Right ventricle myocardium inferior (tissue), 1 donor: ENCODE measurements around the gene LIM2. TPM values are rescaled to one million over a fixed set of nuclear protein-coding genes. Genes with fewer than 3 reads are reported as not detected.

ENCODE experiments used
- ATAC-seq: fragments of 200-7000 bp; cut with Tn5 transposase; one replicate; pipeline ENCODE4 v1.9.1; 2020; ENCODE audit warnings: mild to moderate bottlenecking, moderate library complexity
- DNase-seq: peaks from one replicate; pipeline ENCODE4 v3.0.0; 2021; ENCODE audit errors: missing footprints
- intact Hi-C: fragments of 100-400 bp; cut with DNase I; formaldehyde crosslinking; loops from one replicate; pipeline ENCODE4 v1.11.0; 2022
- total RNA-seq: library from RNA; stranded (reverse); fragmentation: NEBNext Ultra II Directional; extraction: Animal tissue kit (Norgen Biotek cat#: 25700); gene quantifications from one replicate; pipeline ENCODE4 v1.2.1, GENCODE V29; 2021
- donor health status: DM: no; HTN: yes; CAD: no; lungs with severe emphysema.

LIM2 gene
- total RNA-seq, 1 donor from 2014 or later, result not detected

DNA sequence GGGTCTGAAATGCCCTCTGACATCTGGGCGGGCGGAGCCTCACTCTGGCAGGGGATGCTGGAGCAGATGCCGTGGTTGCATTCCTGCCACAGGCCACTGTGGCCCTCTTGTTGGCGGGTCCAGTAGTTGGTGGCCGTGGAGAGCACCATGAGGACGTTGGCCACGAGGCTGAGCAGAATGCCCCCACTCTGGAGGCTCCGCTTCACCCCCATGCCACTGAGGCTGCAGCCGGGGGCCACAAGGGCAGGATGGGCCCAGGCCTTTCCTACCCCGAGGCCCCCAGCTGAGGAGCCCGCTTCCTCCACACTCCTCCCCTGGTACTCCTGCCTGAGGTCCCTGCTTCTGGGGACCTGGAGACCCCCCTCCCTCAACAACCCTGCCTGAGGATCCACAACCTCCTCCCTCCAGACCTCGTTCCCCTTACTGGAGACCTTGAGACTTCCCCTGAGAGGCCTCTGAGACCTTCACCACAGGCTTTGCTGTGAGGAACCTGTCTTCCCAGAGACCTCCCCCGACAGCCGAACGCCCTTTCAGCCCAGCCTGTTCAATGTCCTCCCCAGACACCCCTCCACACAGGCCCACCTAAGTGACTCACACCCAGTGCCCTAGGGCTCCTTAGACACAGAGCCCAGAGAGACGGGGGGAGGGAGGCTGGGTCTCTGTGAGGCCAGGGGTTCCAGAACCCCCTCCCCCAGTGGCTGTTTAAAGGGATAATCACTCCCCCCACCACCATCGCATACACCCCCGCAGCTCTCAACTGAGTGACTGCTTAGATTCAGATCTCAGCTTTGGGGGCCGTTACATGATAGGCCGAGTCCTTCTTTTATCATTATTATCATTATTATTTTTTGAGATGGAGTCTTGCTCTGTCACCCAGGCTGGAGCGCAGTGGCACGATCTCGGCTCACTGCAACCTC, 19.1 kb downstream of the LIM2 start, which contains the start of gene CLDND2:
Gene CLDND2 (minus strand): TSS at position 638 of the 917 bp plus-strand sequence. CDS start 426 bp downstream, at position 212.
- ATAC-seq (no peak), DNase-seq (no peak)
- intact Hi-C loops, result loop anchor here (5.0 kb wide), 1 partner anchor 204 kb away; the partner anchor contains the start of gene ZNF175

DNA sequence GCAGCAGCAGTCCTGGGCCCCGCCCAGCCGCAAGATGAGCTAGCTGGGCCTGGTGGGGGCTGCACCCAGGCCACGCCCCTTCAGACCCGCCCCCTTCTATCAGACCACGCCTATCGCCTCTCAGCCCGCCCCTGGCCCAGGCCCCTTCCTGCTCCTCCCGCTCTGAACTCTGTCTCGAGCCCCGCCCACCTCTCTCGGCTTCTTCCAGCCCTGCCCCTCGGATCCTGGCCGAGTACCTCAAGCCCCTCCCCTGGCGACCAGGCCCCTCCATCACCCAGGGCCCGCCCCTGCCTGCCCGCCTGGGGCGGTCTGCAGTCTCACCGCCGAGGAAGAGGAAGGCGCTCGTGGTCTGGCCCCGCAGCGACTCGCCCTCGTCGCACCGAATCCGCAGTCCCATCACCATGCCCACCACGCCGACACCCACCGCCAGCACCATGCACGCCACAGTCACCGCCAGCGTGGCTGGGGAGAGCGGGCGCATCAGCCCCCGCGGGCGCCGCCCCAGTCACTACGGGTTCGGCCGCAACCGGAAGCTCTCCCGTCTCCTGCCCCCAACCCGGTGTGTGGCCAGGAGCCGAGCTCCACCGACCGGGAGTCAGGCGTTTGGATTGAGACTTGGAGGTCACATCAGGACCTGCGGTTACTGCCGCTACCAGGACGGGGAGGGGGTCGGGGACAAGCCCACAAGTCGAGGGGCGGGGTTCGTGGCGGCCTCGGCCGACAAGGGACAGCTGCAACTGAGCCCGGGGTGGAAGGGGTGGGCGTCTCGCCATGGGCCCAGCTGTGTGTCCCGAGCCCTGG, 20.0 kb downstream of the LIM2 start:
- intact Hi-C loops, result loop anchor here (1.0 to 5.0 kb wide), 5 partner anchors 27 to 433 kb away; partner anchors contain the start of gene ZNF175
- DNase-seq (peak; percentile 100), ATAC-seq (peak; percentile 94)

DNA sequence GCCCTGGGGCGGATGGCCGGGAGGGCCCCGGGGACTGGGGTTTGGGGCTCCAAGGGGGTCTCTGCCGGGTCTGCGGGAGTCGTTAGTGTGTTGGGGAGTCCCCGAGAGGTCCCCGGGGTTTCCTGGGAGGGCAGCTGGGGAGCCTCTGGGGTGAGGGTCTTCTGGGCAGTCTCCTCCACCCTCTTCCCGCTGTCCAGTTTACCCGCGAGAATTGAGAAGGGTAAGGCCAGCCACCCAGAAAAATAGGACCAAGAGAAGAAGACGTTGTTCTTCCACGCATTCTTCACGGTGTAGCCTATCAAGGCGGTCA, 20.6 kb downstream of the LIM2 start:
- intact Hi-C loops, result loop anchor here (1.0 to 5.0 kb wide), 5 partner anchors 27 to 434 kb away; partner anchors contain the start of gene ZNF175
- DNase-seq, result no peak
- no peak for ATAC-seq

DNA sequence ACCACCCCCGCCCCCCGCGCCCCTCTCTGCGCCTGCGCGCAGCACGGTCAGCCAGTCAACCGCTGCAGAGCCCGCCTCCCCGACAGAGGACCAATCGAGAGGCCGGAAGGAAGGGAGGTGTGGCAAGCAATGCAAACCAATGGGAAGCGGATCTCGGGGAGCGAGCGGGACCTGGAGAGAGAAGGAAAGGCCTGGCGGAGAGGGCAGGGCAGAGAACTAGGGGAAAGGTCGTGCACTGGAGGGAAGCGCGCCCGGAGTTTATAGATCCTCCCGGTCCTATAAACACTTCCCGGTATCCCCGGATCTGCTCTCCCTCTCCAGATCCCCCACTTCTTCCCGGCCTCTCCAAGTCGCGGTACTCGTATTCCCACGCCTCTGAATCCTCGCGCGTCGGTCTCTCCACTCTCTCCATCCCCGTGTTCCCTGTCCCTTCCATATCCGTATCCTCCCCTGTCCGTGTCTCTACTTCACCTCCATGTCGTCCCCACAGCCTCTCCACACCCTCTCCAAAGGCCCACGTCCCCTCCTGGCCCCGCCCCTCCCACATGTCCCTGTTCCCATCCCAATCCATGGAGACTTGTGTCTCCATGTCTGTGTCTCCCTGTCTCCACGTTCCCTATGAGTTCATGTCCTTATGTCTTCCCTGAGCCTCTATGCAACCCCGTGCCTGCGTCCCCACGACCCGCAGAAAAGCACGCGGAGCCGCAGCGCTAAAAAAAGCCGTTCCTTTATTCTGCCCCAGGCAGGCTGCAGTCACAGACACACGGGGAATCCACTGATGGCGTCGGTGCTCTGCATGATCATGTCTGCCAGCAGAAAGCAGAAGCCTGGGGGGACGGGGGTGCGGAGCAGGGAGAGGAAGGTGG, 21.2 kb downstream of the LIM2 start:
- ATAC-seq (peak; percentile 83), DNase-seq (peak; percentile 99)
- intact Hi-C loops, result loop anchor here (1.0 to 5.0 kb wide), 5 partner anchors 27 to 434 kb away; partner anchors contain the start of gene ZNF175

DNA sequence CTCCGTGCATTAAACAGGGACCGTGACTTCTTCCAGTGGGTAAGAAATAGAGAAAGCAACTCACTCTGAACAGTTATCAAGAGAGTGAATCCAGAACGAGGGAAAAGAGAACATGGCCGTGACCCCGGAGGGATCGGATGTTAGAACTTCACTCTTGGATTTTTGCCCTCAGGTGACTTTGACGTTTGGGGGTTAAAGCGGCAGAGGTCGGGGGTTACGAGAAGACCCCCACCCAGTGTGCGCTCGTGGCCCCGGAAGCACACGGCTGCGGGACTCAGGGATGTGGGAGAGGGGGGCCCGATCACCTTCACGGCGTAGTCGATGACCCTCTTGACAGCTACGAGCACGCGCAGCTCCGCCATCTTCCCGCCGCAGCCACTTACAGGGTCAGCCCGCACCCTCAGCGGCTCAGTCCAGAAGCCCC, 21.8 kb downstream of the LIM2 start, which contains the start of gene ETFB:
Gene ETFB (minus strand): TSS at position 424 of the 424 bp plus-strand sequence. CDS start 62 bp downstream, at position 362.
- intact Hi-C loops, result loop anchor here (2.0 to 5.0 kb wide), 3 partner anchors 206 to 435 kb away; partner anchors contain the start of gene ZNF175

DNA sequence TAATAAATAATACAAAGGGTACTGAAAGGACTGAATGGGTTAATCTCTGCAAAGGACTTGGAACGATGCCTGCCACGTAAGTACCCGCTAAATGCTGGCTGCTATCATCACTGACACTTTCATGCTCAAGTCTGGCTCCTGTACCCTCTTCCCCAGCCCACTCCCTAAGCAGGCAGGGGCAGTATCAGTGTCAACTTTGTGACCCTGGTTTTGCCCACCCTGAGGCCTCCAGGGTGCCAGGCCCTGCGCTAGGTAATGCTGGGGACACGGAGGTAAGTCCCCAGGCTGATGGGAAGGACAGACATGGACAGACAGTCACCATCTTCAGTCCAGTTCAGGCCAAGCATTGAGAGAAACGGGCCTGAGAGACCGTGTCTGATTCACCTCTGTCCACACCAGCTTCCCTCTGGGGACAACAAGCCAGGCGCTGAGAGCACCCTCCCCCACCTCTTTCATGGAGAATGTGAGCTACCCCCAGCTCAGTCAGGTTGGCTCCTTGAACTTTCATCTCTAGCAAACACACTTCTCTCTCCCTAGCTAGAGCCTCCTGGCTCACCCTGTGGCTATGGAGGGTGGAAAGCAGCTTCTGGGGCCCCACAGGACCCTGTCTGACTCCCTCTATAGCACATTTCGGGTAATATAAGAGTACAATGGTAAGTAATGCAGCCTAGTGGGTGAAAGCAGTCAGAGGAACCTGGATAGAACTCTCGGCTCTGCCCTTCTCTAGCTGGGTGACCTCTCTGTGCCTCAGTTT, 22.4 kb downstream of the LIM2 start:
- intact Hi-C loops, result loop anchor here (5.0 kb wide), 1 partner anchor 207 kb away; the partner anchor contains the start of gene ZNF175
- ATAC-seq (no peak), DNase-seq (no peak)

More for the DNA sequence above, 21.8 kb downstream of the LIM2 start, which contains the start of gene ETFB:
- DNase-seq, result no peak
- ATAC-seq, result no peak

DNA sequence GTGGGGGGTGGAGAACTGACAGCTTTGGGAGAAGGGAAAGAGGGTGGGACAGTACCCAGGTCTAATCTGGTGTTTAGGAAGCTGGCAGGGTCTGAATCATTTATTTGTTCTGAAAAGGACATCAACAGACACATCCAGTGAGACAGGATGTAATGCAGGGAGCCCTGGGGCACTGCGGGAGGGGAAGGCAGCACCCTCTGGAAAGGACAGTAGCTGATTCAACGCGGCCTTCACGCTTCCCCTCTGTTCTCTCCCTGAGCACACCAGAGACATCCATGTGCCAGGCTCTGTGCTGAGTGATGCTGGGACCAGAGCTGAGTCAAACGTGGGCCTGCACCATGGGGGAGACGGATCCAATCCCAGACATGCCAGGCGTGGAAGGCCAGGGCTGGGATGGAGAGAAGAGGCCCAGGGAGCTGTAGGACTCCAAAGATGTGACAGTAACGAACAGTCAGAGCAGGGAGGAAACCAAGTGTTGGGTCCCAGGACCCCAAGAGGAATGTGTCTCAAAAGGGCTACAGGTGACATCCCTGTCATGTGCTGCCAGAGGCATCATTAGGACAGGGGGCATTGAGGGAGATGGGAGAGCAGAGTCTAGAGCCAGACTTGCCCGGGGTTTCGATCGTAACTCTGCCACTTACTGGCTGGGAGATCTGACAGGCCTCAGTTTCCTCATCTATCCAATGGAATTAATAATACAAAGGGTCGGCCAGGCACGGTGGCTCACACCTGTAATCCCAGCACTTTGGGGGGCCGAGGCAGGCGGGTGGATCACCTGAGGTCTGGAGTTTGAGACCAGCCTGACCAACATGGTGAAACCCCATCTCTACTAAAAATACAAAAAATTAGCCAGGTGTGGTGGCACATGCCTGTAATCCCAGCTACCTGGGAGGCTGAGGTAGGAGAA, 23.3 kb downstream of the LIM2 start:
- DNase-seq (no peak), ATAC-seq (no peak)
- intact Hi-C loops, result loop anchor here (5.0 kb wide), 1 partner anchor 208 kb away; the partner anchor contains the start of gene ZNF175

DNA sequence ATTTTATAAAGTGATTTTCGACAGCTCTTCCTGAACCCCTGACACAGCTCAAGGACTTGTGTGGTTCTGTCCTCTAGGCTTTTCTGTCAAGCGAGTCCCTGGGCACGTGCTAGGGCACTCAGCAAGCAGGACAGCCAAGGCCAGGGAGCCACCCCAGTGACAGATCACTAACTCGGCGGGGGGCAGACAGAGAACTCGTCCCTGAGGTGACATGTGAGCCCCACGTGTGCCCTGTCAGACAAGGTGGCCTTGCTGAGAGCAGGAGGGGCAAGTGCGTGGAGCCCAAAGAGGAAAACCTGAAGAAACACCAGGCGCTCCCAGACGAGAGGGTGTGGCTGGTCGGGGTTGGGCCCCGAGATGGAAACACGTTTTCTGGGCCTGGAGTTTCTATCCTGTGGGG, 26.5 kb downstream of the LIM2 start:
- intact Hi-C loops, result no loop called here
- DNase-seq (no peak), ATAC-seq (no peak)

DNA sequence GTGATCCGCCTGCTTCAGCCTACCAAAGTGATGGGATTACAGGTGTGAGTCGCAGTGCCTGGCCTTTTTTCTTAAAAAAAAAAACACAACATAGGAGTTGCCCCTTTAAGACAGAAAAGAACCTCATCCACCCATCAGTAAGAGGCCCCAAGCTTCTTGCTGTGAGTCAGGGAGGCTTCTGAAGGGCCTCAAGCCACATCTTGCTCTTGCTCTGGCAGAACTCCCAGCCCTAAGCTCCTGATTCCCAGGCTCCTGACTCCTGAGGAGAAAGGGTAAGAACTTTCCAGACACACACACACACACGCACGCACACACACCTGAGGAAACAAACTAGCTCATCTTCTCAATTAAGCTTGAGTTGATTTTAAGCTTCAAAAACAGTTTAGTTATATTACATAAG, 28.5 kb downstream of the LIM2 start:
- DNase-seq (no peak), ATAC-seq (no peak)
- intact Hi-C loops, result no loop called here

DNA sequence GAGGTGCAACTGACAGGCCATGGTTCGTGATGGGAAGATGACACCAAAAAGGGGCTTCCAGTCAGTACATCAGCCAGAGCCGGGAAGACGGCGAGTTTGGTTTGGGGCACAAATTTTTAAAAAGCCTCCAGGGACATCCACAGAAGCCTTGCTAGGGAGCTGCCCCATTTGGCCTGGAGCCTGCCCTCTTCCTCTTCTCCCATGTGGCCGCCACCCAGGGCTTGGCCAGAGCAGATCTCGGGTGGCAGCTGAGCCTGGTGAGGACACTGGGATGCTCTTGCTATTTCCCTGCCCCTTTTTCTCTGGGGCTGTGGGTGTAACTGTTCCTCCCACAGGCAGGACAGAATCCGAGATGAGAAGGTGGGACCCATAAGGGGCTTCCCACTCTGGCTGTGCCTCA, 29.8 kb downstream of the LIM2 start:
- ATAC-seq (no peak), DNase-seq (no peak)

DNA sequence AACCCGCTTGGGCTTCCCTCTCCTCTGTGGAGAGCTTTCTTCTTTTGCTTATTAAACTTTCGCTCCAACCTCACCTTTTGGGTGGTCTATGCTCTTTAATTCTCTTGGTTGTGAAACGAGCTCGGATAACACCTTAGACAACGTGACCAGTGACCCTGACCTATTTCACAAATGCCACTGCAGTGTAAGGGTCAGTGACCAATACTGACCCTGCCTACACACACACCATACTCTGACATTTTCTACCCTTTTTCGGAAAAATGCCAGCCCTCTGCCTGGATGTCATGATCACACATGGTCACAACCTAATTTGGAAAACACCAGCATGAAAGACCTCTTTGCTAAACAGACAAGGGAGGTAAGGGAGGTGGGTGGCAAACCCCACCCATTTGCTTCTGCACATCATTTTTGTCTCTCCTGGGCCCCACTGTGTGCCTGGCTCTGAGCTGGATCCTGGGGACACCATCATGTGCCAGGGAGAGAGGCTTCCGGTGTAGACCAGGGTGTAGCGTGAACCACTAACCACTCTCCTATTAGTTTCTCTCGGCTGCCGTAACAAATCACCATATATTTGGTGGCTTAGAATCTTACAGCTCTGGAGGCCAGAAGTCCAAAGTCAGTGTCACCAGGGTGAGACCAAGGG, 31.5 kb downstream of the LIM2 start:
- ATAC-seq, result no peak
- DNase-seq, result no peak
- intact Hi-C loops, result no loop called here

More for the DNA sequence above, 29.8 kb downstream of the LIM2 start:
- intact Hi-C loops, result no loop called here

DNA sequence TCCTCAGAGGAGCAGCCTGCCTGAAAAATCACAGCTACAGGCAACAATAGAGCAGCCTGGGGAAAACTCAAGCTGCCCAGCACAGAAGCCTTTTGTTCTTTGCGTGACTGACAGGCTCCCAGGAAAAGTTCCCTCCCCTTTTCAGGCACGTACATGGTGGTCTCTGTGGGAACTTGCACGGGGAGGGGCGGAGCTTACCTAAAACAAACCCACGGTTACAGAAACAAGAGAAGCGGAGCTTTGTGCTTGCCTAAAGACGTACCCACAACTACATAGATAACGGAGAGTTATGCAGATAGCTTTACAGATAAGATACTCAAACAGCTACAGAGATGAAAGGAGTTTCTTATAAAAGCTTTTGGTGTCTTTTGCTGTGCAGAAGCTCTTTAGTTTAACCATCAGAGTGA, 33.0 kb downstream of the LIM2 start:
- intact Hi-C loops, result no loop called here
- DNase-seq (no peak), ATAC-seq (no peak)

DNA sequence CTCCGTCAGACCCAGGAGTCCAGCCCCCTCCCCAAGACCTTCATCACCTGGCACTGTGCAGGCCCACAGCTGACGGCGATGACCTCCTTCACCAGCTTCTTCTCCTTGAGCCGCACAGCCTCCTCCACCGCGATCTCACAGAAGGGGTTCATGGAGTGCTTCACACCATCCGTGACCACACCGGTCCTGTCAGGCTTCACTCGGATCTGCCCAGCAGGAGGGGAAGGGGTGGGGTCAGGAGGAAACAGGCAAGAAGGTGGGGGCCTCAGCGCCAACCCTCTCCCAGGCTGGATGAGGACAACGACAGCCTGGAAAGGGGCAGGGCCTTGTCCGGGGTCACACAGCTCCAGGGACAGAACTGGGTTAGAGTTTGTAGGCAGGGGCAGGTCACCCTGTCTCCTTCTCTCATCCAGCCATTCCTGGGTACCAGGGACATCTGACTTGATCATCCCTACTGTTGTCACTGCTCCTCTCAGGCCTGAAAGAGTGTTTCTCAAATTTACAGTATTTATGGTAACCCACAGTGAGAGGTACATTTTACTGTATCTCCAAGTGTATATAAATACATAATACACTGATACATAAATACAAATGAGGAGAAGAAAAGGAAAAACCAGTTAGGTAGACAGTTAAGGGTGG, 33.6 kb downstream of the LIM2 start:
- intact Hi-C loops, result no loop called here
- DNase-seq (no peak), ATAC-seq (no peak)

DNA sequence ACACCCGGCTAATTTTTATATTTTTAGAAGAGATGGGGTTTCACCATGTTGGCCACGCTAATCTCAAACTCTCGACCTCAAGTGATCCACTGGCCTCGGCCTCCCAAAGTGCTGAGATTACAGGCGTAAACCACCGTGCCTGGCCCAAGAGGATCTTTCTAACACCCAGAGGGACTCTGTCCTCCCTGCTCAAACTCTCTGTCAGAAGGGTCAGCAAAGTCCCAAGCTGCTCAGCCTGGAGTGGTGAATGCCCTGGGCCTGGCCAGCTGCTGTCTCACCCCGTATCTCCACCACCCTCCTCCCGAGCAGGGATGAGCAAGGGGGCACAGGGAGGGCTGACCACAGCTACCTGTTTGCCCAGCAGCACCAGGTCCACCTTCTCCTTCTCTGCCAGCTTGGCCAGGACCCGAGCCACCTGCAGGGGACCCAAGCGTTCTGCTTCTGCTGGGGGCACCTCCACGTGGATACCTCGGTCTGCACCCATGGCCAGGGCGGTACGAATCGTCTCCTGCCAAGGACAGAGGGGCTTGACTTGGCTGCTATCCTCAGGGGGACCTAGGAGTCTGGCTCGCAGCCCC, 34.9 kb downstream of the LIM2 start:
- DNase-seq (no peak), ATAC-seq (no peak)
- intact Hi-C loops, result no loop called here

DNA sequence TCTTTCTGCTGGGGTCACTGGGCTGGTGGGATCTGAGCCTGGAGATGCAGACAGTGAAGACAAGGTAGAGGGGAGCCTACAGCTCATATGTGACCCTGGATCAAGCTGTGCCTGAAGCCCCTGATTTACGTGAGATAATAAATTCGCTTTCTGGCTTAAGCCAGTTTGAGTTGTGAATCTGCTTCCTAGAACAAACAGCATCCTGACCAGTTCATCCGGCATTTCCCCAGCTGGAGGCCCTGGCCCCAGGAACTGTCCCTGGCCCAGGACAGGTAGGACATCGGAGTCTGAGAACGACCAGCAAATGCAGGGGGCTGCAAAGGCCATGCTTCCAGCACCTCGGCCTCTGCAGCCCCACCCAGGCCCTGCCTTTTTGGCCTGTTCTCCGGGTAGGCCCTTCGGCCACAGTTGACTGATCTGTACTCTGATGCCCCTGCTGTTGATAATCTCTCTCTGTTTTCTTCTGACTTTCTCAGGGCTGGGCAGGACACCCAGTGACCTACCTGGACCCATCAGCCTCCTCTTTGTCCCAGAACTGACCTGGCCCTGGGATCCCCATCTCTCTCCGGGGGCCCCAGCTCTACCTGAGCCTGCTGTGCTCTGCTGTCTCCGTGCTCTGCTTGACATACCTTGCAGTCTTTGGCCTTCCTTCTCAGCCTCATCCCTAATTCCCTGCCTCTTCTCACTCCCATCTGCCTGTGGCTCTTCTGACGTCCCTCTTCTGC, 36.3 kb downstream of the LIM2 start:
- intact Hi-C loops, result no loop called here
- no peak for ATAC-seq
- DNase-seq, result no peak
